ENCODE measurements around the gene PAM.
"Not testable (repeated sequence)": the region's sequence is repeated elsewhere in the genome, so short reads cannot be mapped to it uniquely, and the experiment has no call there.

PAM gene

DNA sequence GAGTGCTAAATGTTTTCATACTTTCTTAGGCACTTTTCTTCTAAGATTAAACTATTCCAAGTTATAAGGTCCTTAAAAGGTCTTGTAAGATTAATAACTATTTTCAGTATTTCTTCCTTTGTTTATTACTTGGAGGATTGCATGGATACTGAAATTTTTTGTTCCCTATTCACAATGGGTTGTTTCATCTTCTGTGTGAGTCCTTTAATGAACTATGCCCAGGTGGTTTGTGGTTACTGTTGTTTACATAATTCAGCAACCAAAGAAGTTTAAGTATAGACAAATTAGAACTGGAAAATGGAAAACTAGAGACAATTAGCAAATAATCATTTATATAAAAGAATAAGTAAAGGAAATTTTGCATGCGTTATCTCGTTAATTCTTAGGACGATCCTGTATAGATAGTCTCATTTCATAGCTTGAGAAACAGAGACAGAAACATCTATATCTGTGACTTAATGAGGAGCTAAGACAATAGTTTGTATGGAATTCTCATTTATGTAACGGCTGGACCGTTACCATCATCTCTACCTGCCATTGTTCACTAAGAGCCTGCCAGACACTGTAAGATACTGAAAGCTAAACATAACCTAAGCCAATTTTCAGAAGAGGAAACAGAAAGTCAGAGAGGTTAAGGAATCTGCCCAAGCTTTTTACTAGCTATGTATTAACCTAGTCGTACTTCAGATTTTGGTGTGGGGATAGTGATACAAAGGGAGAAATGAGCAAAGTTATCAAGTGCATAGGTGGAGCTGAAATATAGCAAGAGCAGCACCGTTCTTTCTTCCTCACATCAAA, 148.2 kb downstream of the PAM start:
- DNase-seq: peak; percentile 10

DNA sequence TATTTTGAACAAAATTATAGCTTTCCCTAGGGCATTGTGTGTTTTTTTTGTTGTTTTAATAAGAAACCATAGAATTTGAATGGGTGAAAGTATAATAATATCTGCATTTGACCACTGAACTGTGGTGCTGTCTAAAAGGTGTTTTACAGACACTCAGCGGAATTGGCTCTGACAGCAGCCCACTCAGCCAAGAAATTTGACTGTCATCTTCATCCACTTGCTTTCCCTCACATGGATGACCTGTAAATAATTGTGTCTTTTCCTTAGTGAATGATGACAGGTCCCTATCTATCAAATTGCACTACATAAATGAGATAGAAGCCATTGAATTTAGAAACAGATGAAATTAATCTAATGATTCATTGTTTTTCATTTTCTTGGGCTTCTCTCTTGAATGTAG, 150.0 kb downstream of the PAM start:
- no peak for DNase-seq

DNA sequence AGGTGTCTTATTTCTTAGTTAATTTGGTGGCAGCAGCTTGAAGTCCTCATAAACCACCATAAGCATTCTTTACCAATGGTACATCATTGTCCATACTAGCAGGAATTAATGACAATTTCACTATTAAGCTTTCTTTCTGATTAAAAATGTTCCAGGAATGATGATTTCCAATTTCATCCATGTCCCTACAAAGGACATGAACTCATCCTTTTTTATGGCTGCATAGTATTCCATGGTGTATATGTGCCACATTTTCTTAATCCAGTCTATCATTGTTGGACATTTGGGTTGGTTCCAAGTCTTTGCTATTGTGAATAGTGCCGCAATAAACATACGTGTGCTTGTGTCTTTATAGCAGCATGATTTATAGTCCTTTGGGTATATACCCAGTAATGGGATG, 152.0 kb downstream of the PAM start:
- not testable (repeated sequence) for DNase-seq

DNA sequence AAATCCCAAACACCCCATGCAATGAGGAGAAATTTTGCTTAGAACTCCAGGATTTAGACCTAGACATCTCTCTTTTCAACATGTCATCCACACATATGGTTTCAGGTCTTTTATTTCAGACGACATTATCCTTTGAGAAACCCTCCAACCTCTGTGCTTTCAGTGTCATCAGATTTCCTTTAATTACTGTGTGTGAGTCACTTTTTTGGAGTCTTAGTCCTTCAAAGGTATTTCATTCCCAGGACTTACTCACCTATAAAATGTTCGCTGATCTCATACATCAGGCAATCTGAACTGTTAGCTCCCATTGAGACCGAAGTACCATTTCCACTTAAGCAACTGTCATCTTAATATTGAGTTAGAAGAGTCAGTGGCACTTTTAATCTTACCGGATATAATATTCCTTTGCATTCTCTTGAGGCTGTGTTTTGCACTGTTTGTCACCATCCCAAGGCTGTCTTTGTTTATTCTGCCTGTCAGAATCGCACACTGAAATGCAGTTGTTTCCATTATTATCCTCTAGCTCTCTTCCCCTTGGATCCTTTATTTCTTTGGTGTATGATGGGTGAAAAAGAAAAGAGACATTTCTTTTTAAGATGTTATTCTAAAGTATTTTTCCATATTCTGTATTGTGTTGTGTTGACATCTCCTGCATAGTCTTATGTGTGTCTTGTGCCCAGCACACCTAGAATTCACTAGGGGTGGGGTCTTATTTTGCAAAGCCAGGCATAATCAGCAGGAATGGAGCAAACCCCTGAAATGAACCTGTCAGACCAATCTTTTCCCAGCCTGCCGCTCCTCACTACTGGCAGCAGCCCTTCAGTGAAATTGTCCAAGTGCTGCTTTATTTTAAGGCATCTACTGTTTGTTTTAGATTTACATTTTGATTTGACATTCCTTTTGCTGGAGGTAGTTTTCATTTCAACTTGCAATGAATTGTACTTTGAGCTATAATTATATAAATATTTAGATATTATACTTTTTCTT, 155.4 kb downstream of the PAM start:
- peak; percentile 91 for DNase-seq

DNA sequence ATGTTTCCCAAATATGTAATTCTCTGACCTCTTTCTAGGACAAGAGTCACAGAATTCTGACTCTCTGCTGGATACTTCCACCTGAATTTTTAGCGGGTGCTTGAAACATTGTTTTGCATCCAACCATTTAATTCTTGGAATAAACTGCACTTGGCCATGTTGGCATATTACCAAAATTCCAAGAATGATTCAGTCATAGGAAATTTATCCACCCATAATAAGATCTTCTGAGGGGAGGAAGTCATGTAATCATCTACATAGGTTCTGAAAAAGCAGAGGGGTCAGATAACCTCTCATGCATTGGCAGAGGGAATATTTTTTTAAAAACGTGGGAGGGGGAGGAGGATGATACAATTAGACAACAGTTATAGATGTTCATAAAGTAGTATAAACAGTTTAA, 156.9 kb downstream of the PAM start:
- peak; percentile 92 for DNase-seq

DNA sequence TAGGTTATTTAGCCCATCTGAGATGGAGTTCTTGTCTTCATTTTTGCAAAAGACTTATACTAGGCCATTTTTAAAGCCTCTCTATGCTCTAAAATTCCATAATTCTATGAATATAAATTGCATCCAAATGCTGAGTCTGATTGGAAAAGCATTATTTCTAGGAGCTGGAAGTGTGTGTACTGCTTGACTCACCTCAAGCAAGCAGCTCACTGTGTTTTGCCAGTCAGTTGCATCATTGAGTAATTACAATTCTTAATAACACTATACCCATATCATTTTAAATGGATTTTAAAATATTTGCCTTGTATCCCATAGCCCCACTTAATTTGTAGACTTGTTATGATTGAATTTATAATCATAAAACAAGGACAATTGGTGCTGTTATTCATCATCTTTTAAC, 161.0 kb downstream of the PAM start:
- DNase-seq: no peak

DNA sequence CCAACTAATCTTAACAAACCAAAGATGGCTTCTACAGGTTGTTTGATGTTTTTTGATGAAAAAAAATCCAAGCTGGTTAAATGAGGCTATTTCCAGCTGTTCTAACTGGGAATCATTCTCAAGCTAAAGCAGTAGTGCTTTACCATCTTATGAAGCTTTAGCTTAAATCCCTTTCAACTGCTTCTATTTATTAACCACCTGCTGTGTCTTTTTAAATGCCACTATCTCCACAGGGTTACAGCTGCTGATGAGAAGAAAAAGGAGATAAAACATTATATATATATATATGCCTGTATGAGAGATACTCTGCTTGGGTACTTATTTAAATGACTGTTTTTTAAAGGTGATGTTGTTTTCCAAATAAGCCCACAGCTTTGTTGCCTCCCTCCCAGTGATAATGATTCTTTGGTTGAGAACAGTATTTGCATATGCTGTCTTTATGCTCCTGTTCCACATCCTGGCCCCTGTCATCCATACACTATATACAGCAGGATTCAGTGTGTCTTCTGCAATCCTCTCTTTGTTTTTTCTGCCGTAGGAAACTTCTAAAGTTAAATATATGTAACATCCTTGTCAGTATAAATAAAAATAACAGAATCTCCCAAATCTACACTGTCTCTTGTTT, 164.0 kb downstream of the PAM start:
- no peak for DNase-seq

DNA sequence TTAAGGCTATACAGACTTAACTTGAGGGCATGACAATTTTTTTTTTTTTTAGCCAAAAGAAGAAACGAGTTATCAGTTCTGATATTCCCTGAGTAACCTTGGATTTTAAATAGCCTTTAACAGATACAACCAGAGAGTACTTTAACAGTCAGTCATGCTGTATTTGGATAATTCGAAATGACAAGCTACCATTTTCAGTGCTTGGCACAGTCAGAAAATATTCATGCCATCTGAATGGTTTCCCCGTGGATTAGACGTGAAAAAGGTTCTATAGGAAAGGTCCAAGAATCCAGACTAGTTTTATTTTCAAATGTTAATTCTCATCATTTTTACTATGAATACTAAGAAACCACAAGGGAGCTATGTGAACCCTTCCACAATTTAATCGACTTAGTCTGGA, 165.7 kb downstream of the PAM start:
- DNase-seq: no peak

DNA sequence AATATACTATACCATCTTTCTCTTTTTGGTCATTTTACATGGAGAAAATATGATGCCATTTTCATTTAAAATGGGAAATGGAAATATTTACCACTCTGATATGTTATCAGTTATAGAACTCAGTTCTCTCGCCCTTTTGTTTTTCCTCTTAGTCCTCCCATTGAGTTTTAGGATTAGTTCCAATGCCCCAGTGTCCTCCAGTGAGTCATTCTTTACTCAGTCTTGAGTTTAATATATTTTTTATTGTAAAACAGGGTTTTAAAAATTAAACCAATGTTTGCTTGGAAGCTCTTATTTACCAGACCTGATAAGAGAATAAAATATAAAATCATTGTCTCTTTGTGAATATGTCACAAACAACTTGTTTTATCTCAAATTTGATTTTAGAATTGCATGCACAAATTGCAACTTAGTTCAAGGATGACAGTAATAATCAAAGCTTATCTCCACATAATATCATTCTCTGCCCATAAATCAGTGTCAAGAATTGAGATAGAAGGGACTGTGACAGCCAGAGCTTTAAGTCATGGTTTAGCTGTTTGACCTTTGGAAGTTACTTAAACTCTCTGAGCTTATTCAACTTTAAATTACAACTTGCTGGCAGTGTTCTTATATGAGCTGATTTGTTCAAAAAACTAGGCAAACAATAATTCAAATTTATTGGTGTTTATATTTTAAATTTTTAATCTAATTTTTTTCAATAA, 166.4 kb downstream of the PAM start:
- DNase-seq: no peak

DNA sequence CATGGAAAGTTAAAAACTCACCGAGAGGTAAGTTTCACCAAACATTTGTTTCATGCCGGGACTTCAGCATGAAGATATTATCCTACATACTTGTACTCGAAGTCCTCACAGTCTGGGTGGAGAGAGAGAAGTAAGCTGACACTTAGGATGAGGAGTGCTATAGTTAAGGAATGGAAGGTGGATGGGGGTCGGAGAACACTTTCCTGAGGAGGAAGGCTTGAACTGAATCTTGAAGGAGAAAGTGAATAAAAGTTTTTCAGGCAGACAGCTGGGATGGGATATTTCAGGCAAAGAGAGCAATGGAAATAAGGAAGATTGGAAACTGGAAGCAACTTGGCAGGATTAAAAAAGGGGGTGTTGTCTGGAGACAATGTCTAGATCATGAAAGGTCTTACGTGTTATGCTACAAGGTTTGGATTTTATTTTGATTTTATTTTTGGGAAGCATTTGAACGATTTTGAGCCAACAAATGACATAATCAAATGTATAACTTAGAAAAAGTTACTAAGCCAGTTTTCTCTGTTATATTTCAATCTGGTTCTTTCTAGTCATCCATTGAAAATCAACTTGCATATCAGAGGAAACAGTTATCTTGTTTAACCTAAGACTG, 167.1 kb downstream of the PAM start:
- DNase-seq: no peak

DNA sequence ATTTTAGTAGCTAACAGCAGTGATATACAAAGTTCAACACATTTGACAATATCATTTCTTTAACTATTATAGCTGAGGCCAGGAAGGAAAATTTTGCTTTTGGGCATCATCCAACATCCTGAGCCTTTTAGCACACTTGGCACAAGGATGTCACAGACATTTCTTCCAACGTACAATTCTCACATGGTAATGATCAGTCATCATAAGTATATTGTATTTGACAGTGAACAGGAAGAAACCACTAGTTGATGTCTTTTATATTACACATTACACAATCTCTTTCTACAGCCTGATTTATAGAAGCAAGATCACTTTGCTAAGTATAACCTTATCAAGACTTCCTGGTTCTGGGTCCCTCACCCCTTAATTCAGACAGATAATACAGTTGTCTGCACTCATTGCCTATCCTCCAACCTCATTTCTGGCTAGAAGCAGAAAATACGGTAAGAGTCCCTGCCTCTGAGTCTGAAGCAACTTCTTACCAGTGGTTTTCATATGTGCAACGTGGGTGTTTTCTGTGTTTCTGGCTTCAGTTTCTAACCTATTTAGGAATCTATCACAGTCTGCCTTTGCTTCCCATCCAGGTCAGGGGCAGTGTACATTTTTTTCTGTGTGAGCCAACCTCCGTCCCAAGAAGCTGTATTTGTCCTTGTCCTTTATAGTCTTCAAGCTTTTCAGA, 167.8 kb downstream of the PAM start:
- DNase-seq: no peak

DNA sequence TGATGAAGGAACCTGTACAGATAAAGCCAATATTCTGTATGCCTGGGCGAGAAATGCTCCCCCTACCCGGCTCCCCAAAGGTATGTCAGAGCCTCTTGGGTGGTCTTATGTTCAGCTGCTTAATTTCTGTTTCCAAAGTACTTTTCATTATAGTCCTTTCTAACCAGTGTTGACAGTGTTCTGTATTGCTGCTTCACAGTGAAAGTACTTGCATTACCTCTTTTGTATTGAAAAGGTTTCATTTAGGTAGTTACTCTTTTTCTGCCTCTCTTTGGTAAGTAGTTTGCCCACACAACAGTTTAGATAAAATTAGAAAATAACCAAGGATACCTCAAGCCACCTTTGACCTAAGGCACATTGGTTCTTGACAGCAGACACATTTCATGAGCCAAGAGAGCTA, 169.9 kb downstream of the PAM start:
- DNase-seq: no peak

DNA sequence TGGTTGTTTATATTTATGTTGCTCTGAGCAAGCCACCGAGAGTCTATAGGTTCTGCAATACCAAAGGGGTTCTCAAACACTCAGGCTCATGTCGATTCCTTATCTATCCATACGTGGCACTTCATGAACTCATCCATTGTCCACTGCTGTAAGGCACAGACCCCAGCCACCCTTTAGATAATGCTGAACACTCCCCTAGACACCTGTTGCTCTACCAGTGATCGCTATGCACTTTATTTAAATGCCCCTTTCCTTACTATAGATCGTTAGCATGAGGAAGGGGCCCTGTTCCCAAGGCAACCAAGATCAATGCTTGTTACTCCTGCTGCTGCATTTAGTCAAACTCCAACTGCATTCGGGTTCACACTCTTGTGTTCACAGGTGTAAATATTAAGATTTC, 171.9 kb downstream of the PAM start:
- no peak for DNase-seq

DNA sequence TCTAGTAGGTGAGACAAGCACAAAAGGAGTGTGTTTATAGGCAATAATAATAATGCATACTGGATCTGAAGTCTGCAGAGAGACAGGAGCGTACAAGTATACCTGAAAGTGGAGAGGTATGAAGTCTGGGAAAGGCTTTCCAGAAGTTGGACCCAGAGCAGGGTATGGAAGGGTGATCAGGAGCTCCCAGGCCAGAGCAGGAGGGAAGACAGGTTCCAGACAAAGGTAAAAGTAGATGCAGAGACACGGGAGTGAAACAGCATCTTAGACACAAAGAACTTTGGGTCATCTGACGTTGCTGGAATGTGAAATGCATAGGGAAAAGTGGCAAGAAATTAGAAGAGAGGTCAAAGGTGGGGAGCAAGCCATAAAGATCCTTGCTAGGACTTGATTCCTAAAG, 175.1 kb downstream of the PAM start:
- no peak for DNase-seq

DNA sequence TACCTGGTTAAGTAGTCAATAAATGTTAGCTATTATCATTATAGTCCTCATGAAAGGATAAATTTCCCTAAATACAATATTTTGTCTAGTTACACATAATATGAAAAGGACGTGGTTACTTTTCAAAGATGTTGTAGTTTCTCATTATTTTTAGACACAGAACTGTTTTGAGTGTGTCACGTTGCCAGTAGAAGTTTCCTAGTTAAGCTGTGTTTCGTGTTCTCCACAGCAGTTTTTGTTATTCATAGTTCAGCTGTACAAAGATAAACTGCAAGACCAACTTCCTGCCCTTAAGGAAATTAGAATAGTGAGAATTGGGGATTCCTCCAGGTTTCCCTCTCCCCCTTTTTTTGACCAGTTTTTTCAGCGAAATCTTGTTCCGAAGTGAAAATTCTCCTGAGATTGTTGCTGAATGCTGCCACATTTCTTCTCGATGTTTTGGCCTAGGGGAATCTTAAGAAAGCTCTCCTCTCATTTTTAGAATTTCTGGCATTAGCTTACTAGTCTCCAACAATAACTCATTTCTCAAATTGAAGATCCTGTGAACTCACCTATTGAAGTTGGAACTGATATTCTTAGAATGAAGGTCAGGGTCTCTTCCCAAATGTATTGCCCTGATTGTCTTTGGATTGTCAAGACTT, 176.1 kb downstream of the PAM start:
- no peak for DNase-seq

DNA sequence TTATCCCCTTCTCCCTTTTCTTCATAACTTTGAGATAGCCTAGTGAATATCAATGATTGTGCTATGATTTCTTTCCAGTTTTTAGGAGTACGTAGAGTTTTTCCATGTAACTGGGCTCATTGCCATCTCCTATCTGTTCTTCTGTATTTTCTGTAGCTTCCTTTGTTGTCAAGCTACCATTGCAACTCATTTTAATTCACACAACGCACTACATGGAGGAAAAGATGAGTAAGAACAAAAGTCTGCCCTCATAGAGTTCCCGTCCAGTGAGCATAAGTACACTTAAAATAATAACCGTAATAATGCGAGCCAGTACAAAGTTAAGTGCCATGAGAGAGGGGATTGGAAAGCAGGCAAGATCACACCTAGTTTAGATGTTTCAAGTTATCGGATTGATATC, 177.7 kb downstream of the PAM start:
- DNase-seq: no peak

DNA sequence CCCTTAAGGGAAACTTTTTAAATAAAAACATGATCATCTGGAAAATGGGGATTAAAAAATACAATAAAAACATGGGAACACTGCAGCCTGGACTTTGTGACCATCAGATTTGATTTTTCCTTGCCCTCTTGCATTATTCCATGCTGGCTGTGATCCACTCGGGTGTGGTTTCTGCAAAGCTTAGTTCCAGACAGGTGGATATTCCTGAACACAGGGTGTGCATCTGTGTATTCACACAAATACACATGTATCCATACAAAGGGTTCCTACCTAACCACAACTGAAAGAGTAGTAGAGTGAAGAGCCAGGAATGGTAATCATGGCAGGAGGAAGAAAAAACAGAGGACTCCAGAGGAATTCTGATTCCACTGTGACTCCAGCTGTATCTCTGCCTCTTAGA, 178.2 kb downstream of the PAM start:
- no peak for DNase-seq

DNA sequence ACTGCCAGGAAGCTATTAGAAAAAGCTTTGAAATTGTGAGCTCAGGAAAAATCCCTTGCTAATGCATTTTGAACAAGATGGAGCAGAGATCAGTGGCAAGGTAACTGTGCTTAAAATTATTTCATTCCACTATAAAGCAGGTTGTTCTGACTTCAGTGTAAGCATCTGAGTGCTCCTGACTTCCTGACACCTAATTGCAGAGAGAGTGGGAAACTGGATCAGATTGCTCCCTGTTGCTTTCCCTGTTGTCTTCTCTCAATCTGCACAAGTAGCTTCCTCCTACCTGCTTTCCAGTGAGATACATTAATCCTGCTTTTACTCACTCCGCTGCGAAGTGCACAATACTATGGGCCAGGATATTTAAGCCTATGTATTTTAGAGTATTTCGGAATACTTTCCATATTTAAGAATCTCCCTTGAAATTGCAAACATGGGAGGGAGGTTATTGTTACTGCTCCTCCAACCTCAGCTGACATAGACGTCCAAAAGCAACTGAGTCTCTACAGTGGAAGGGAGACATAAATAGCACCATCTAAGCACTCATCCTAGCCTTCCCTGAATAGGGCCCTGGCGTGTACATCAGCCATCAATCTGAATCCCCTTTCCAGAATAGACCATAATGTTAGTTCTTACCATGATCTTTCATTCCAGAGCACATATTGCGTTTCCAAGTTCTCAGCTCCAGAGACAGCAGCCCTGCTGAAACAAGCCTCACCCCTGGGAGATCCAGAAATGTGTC, 178.8 kb downstream of the PAM start:
- DNase-seq: no peak

DNA sequence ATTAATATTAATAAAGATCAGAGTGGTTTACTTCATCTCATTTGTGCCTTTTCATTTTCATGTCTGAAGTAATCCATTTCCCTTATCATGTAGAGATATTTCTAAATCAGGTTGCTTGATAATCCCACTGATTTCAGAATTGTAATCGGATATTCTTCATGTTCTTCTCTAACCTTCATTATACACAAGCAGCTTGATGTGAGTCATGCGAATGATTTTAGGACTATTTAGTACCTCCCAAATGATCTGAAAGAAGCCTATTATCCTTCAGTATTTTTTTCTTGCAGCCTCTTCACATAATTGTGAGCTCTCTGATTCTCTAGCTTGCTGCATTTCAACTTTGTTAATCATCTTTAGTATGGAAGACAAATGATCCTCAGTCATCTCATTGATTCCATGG, 182.8 kb downstream of the PAM start:
- no peak for DNase-seq

DNA sequence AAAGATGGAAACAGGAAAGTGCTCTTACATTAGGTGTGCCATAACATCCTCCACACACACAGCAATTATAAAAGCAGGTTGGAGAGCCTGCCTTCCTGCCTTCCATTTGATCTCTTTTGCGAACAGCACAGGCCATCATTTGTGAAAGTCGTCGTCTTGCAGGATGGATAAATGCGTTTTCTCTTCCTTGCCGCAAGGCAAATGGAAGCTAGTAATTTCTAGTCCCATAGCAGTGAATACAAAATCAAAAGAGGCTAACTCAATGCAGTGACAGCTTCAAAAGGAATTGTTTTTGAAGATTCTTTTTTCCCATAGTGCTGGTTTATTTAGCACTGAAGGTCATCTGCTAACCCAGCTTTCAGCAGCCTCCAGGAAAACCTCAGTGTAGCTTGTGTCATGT, 186.0 kb downstream of the PAM start:
- no peak for DNase-seq

DNA sequence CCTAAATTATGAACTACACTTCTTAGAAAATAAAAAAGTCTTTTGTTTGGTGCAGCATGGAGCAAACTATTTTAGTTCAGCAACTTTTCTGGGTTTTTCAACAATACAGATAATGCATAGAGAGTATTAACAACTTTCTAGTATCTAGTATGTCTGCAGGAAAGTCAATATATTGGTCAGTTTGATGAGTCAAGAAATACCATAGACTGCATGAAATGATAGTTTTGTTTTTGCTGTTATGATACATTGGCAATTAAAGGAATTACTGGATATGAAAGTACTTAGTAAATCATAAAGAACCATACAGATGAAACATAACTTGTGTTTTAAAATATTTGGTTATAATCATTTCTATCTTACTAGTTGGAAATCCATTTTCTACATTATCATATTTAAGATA, 191.3 kb downstream of the PAM start:
- no peak for DNase-seq
